ENCODE data around the gene SPRY4.

DNA sequence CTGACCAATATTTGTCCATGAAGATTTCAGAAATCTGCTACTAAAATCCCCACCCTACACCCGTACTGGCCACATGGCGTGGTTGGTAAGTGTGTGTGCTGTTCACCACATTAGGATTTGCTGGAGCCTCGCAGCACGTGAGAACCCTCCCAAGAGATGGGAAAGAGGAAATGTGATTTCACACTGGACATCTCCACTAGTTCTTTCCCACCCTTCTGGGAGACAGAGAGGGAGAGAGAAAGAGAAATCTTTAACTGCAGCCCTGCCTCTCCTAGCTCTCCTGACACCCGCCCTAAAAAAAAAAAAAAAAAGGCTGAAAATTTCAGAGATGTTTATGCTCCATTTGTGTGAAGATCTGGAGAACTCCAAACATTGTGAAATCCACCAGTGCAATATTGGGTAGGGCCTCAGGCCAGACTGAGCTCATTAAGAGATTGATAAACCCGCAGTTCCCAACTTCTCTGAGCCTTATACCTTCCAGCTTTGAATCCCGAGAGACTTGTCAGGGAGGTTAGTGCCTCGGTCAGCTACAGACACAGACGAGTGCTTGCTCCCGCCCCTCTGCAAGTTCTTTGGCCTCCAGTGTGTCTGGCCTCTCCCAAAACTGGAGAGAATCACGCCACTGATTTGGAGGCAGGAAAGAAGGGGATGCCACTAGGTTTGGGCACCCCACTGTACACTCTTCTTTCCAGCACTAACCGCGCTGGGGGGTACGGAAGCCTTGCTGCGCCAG lies 1.9 kb downstream of the SPRY4 start:
- TF ChIP-seq, protein P1, sequence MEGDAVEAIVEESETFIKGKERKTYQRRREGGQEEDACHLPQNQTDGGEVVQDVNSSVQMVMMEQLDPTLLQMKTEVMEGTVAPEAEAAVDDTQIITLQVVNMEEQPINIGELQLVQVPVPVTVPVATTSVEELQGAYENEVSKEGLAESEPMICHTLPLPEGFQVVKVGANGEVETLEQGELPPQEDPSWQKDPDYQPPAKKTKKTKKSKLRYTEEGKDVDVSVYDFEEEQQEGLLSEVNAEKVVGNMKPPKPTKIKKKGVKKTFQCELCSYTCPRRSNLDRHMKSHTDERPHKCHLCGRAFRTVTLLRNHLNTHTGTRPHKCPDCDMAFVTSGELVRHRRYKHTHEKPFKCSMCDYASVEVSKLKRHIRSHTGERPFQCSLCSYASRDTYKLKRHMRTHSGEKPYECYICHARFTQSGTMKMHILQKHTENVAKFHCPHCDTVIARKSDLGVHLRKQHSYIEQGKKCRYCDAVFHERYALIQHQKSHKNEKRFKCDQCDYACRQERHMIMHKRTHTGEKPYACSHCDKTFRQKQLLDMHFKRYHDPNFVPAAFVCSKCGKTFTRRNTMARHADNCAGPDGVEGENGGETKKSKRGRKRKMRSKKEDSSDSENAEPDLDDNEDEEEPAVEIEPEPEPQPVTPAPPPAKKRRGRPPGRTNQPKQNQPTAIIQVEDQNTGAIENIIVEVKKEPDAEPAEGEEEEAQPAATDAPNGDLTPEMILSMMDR (IDR thresholded peaks at IDR 0.05; ENCODE audit: insufficient read depth, low read length): no peak
- TF ChIP-seq SPI1 (IDR thresholded peaks at IDR 0.05; ENCODE audit: borderline replicate concordance, low read depth): no peak
- no peak for TF ChIP-seq POLR2AphosphoS5 (IDR thresholded peaks at IDR 0.05; ENCODE audit: low read depth)
- TF ChIP-seq GABPA (IDR thresholded peaks at IDR 0.05; ENCODE audit: low read depth): no peak
